Fibroblast of the aortic adventitia (primary cell): ENCODE measurements around the gene DYNC1I2. TPM values are rescaled to one million over a fixed set of nuclear protein-coding genes. Genes with fewer than 3 reads are reported as not detected.
"Not testable (repeated sequence)": the region's sequence is repeated elsewhere in the genome, so short reads cannot be mapped to it uniquely, and the experiment has no call there.

Experiments used
- DNase-seq: peaks from one replicate; pipeline ENCODE4 v3.0.0-alpha.2; 2010; ENCODE audit warnings: low read depth
- H3K4me3 ChIP-seq: 2 replicates; pipeline ENCODE4 v1.5.1; 2011; ENCODE audit warnings: low read depth, mild to moderate bottlenecking, control low read depth, low read length, moderate library complexity
- CTCF ChIP-seq: IDR thresholded peaks from 2 replicates; pipeline ENCODE4 v1.5.1; 2011; ENCODE audit warnings: mild to moderate bottlenecking, low read length, control low read depth, inconsistent platforms; ENCODE audit not compliant: insufficient read depth
- total RNA-seq: library from RNA; depleted of rRNA; stranded (reverse); fragments of >200 nt; gene quantifications from 2 replicates; pipeline ENCODE4 v1.2.3, GENCODE V29; 2012; ENCODE audit warnings: low replicate concordance

The DYNC1I2 gene
- total RNA-seq, 1 donor, result 112 TPM

- DNase-seq, result no peak
- no peak overlapping the region for H3K4me3 ChIP-seq
- TF ChIP-seq CTCF, result no peak
Measured at GRCh38 chr2:171745806-171746205, 58.5 kb downstream of the DYNC1I2 start.

DNA sequence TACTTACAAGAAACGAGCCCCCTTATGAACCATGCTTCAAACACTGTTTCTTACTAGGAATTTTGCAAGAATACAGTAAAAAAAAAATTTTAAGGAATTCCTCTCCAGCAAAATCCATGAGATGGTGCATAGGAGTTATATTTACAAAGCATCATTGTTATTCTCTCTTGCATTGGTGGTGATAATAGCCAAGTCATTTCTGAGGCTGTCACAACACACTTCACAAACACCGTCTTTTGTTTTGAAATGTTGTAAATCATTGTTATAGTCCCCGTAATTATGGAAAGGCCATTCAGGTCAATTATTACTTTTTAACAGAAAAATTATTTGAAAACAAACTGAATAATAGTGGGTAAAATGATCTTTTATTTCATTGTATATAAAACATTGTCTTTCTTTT is 60.1 kb downstream of the DYNC1I2 start:
- TF ChIP-seq CTCF, result no peak
- DNase-seq, result no peak
- no peak overlapping the region for H3K4me3 ChIP-seq

- no peak overlapping the region for H3K4me3 ChIP-seq
- TF ChIP-seq CTCF, result no peak
- DNase-seq, result no peak
Measured at GRCh38 chr2:171754254-171754939, 67.1 kb downstream of the DYNC1I2 start.

DNA sequence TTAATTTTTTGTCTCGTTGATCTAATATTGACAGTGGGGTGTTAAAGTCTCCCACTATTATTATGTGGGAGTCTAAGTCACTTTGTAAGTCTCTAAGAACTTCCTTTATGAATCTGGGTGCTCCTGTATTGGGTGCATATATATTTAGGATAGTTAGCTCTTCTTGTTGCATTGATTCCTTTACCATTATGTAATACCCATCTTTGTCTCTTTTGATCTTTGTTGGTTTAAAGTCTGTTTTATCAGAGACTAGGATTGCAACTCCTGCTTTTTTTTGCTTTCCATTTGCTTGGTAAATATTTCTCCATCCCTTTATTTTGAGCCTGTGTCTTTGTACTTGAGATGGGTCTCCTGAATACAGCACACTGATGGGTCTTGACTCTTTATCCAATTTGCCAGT is 71.5 kb downstream of the DYNC1I2 start:
- not testable (repeated sequence) for H3K4me3 ChIP-seq

GRCh38 chr2:171761176-171761575 is 73.9 kb downstream of the DYNC1I2 start:
- H3K4me3 ChIP-seq, DNase-seq: not testable (repeated sequence)

More for the DNA sequence above, 71.5 kb downstream of the DYNC1I2 start:
- DNase-seq, result not testable (repeated sequence)

DNA sequence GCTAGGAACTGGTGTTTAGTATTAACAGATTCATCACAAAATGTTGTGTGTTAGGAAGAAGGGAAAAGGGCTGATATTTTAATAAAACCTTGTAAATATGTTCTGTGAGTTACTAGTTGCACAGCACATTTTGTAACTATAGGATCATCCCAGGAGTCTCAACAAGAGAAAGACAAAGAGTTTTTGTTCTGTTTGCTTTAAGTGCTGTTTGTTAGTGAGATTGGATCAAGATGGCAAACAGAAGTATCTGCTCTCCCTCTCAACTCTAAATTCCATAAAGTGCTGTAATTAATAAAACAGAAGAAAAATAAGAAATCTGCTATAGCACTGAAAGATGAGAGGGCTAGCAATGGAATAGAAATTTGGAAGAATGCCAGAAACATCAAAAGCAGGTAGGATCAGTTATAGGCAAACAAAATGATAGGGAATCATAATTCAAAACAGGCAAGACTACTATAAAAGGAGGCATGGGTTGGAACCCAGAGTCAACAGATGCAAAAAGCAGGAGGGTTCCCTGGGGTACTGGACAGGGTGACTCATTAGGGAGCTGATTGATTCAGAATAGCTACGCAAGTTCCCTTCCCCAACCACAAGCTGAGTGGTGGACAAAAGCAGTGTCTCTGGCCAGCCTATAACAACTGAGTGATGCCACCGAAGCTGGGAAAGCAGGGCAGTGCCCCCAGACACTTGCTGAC is 75.8 kb downstream of the DYNC1I2 start:
- DNase-seq, result peak; percentile 32
- no peak overlapping the region for H3K4me3 ChIP-seq
- TF ChIP-seq CTCF, result no peak

GRCh38 chr2:171763602-171764001 is 76.3 kb downstream of the DYNC1I2 start:
- no peak overlapping the region for H3K4me3 ChIP-seq
- no peak for TF ChIP-seq CTCF
- no peak for DNase-seq

DNA sequence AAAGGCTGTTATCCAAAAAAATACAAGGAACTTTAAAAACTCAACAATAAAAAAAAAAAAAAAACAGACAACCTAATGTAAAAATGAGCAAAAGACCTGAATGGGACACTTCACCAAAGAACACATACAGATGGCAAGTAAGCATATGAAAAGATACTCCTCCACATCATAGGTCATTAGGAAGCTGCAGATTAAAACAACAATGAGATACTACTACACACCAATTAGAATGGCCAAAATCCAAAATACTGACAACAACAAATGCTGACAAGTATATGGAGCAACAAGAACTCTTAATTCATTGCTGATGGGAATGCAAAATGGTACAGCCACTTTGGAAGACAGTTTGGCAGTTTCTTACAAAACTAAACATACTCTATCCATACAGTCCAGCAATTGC is 84.2 kb downstream of the DYNC1I2 start:
- TF ChIP-seq CTCF, result no peak
- no peak overlapping the region for H3K4me3 ChIP-seq
- DNase-seq, result no peak
